ENCODE results near the gene ZNF680.
"Not testable (repeated sequence)": the region's sequence is repeated elsewhere in the genome, so short reads cannot be mapped to it uniquely, and the experiment has no call there.

The ZNF680 gene

GRCh38 chr7:64562626-64563278, at the start of gene ZNF680:
Gene ZNF680 (minus strand): TSS chr7:64563071. CDS start chr7:64562954, 117 bp downstream.
- peak; percentile 96 for DNase-seq

- no peak for DNase-seq
These were observed 49.6 kb upstream of the ZNF680 start for GRCh38 chr7:64612452-64612851.

- no peak for DNase-seq
These were observed 48.8 kb upstream of the ZNF680 start for GRCh38 chr7:64611717-64612116.

GRCh38 chr7:64610997-64611396, 48.1 kb upstream of the ZNF680 start:
- DNase-seq: no peak

DNA sequence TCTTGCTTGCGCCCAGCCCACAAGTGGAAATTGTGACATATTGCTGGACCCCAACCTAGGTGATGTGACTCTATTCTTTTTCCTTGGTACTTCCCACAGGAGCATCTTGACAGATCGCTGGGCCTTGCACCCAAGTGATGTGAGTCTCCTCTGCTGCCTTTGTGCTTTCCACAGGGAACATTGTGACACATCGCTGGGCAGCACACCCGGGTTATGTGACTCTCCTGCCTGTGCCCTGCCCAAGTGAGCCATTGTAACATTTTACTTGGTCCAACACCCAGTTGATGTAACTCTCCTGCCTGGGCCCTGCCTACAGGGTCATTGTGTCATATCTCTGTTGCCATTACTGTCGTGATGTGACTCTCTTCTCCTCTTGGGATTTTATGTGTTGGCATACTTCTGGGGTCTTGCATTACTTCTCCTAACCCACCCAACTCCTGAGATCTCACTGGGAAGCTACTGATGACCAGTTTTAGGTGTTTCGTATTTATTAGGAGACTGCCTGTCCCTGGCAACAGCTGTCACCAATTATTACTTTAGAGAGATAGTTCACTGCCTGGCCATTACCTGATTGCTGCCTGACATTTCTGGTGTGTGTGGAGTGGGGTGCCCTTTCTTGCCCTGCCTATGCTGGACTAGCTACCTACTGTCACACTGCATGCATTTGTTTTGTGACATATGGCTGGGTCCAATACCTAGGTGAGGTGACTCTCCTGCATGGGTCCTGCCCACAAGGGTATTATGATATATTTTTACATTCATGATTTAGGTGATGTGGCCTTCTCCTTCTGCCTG, 45.4 kb upstream of the ZNF680 start:
- no peak for DNase-seq

GRCh38 chr7:64606385-64606784, 43.5 kb upstream of the ZNF680 start:
- no peak for DNase-seq

DNA sequence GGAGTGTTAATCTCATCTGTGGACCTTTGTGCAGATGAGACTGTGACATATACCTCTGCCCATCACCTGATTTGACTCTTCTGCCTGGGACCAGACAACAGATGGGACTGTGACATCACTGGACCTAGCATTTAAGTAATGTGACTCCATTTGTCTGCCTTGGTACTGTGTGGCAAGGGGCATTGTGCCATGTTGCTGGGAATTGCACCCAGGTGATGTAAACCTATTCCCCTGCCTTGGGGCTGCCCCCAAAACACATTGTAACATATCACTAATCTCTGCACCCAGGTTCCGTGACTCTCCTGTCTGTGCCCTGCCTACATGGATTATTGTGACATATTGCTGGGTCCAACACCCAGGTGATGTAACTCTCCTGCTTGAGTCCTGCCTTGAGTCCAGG, 40.4 kb upstream of the ZNF680 start:
- no peak for DNase-seq

DNA sequence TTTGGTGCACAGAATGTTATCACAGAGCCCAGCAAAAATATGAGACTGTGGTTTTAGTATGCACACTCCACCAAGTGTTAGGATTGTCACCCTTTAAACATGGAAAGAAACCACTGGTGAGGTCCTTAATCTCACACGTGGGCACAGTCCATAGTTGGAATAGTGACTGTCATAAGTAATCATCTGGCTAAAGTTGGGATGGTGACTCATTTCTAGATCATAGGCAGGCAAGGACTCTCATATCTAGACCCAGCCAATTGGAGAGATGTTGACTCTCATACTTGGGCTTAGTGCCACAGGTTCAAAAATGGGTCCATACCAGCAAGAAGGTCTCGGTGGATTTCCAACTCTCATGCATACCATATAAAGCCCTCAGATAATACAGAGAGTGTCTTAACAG, 39.6 kb upstream of the ZNF680 start:
- no peak for DNase-seq

DNA sequence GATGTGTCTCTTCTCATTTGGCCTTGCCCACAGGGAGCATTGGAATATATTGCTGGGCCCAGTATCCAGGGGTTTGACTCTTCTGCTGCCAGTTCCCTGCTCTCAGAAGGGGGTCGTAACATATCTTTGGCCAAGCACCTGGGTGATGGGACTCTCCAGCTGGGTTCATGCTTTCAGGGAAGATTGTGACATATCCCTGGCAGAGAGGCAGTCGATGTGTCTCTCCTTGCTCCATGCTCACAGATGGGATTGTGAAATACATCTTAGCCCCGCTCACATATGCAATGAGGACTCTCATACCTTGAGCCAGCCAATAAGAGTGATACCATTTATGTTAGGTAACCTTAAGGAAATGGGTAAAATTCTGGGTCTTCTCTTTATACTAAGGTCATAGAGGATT, 39.2 kb upstream of the ZNF680 start:
- no peak for DNase-seq

GRCh38 chr7:64599359-64599758, 36.5 kb upstream of the ZNF680 start:
- no peak for DNase-seq

- DNase-seq: no peak
These were observed 28.1 kb upstream of the ZNF680 start for GRCh38 chr7:64590971-64591370.

DNA sequence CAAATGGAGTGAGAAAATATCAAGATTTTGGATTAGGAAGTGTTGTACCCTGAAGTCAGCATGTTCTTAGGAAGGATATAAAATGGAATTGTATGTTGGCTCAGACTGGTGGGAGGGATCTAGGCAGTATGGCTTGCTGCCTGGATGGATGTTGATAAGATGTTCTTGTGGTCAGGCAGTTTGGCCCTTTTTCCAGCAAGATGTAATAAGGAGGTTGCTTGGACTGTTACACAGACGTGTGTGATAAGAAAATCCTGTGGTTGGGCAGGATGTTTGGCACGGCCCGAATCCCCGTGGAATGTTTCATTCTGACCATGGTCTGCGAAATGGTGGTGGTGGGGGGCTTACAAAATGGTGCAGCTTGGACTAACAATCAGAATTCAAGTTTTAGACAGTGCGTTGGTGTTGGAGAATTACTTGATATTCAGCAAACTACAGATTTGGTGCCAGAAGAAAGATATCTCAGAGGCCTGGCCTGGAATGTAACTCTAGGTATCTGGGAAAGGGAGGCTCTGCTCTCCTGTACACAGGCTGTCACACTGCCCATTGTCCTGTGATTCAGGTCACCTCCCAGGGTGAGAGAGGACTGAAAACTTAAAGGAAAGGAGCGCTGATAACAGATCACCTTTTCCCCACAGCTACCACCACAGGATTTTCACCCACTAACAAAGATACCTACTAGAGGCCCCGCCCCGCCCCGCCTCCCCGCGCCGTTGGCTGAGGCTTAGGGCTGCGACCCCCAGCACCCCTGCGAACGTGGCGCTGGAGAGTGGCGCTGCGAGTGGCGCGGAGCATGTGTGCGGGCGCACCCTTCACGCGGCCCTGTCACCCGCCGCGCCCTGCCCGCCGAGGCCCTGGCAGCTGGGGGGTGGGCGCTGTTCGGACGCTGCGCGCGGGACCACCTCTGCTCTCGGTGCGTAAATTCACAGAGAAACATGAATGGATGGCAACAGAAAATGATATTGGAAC, 19.3 kb upstream of the ZNF680 start:
- DNase-seq: no peak

DNA sequence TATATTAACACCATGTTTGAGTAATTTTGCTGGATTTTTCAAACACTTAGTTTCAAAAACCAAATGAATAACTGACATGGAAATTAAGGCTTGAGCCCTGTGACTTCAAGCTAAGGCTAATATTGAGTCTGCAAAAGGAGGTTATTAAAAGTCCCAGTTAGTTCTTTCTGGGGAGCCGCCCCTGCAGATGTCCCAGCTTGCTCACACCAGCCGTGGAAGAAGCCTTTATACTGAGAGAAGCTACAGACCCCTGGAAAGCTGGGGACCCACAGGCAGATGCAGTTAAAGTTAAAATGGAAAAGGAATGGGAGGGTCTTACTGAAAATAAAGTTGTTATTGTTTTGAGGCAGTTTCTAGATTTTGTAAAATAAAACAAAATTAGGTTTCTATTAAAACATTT, 18.5 kb upstream of the ZNF680 start:
- DNase-seq: no peak

DNA sequence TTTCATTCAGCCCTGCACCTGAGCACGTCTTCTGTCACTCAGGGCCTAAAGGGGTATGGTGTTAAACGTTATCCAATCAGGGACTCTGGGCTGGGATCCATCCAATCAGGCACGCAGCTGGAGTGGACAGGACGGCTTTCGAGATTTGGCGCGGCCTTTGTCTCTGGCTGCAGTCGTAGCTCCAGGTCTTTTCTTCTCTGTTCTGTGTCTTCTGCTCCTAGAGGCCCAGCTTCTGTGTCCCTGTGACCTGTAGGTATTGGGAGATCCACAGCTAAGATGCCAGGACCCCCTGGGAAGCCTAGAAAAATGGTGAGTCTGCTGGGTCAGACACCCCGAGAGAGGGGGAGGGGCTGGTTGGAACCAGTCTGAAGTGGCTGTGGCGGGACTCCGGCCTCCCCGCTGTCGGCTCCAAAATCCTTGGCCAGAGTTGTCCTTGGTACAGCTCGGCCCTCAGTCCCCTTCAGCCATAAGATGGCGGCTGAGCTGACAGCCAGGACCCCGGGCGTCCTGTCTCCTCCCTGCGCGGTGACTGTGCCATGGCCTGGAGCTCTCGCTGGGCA, 11.7 kb upstream of the ZNF680 start:
- DNase-seq: no peak

GRCh38 chr7:64570284-64570605, 7.4 kb upstream of the ZNF680 start:
- not testable (repeated sequence) for DNase-seq

DNA sequence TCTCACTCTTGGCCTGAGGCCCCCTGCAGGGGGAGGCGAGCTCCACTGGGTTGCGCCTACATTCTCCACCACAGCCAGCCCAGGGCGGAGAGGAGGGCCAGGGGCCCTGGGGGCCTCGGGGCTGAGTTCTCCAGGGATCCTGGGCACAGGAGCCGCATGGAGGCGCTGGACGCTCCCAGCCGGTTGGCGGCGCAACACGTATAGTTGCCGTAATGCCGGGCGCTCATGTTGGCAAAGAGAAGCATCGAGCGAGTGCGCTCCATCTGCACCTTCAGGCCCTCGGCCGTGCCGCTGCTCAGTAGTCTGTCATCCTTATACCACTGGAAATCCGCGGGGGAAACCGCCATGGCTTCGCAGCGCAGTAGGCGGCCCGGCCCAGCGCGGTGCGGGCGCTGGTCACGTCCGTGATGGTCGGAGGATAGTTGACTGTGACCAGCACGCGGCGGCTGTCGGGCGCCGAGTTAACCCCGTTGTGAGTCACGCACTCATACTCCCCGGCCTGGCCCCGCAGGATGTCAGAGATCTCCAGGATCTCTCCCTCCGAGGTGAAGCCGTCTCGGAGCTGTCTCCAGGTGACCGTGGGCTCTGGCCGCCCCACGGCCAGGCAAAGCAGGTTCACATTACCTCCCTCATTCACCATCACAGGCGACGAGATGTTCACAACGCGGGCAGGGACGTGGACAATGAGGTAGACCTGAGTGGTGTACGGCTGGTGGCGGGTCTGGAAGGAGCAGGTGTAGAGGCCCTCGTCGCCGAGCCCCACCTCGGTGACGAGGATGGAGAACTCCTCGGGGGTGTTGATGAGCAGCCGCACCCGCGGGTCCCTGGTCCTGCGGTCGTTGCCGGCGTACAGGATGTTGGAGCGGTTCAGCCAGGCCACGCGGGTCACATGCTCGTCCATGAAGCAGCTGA, 6.8 kb upstream of the ZNF680 start:
- DNase-seq: peak; percentile 5

GRCh38 chr7:64562256-64562625, 630 bp downstream of the ZNF680 start:
- DNase-seq: no peak

DNA sequence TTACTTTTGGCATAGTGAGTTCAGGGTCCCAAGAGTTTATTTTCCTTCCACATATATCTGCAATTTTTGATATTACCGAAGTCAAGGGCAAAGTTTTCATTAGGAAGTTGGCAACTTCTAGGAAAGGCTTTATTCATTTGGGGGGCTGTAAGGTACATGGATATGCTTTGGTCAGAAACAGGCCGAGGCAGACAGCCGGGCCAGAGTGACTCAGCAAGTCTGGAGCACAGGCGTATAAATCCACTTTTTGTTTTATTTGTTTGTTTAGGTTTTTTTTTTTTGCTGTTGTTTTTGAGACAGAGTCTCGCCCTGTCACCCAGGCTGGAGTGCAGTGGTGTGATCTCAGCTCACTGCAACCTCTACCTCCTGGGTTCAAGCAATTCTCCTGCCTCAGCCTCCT, 3.7 kb downstream of the ZNF680 start:
- DNase-seq: no peak

DNA sequence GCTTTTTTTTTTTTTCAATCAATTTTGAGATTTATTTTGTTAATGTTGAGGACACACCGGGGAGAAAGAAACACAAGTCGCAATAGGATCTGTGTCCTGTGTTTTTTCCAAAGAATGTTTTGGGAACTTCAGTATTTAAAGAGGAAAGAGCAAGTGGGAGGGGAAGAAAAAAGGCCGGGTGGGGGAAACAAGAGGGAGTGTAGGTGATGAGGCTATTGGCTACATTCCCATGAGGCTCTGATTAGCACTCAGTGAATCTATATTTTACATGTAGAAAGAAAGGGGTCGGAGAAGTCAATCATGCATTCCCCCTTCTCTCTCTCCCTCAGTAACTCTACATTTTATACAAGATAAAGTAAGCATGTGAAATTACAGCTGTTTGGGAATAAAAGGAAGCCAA, 4.1 kb downstream of the ZNF680 start:
- DNase-seq: no peak

- DNase-seq: no peak
These were observed 4.6 kb downstream of the ZNF680 start for GRCh38 chr7:64558323-64558705.

- no peak for DNase-seq
These were observed 5.1 kb downstream of the ZNF680 start for GRCh38 chr7:64557601-64558322.

GRCh38 chr7:64555046-64555445, 7.8 kb downstream of the ZNF680 start:
- DNase-seq: no peak
